D341Med (cell line): ENCODE data around the gene COMMD1.
"Not testable (repeated sequence)": the region's sequence is repeated elsewhere in the genome, so short reads cannot be mapped to it uniquely, and the experiment has no call there.

Experiments
- DNase-seq: peaks from one replicate; pipeline ENCODE4 v3.0.0; 2012; ENCODE audit warnings: low spot score

The COMMD1 gene

GRCh38 chr2:62030902-62031301 lies 125.4 kb downstream of the COMMD1 start:
- no peak for DNase-seq

- no peak for DNase-seq
Measured at GRCh38 chr2:62032096-62032495, 126.6 kb downstream of the COMMD1 start.

GRCh38 chr2:62034715-62035114 lies 129.2 kb downstream of the COMMD1 start:
- no peak for DNase-seq

GRCh38 chr2:62036229-62036628 lies 130.8 kb downstream of the COMMD1 start:
- no peak for DNase-seq

- no peak for DNase-seq
Measured at GRCh38 chr2:62036761-62037250, 131.3 kb downstream of the COMMD1 start.

GRCh38 chr2:62038975-62039771 lies 133.7 kb downstream of the COMMD1 start:
- no peak for DNase-seq

- DNase-seq, result no peak
Measured at GRCh38 chr2:62040926-62041325, 135.5 kb downstream of the COMMD1 start.

GRCh38 chr2:62041701-62042385 lies 136.4 kb downstream of the COMMD1 start:
- not testable (repeated sequence) for DNase-seq

GRCh38 chr2:62042400-62042799 lies 136.9 kb downstream of the COMMD1 start:
- DNase-seq, result no peak

GRCh38 chr2:62042944-62043343 lies 137.5 kb downstream of the COMMD1 start:
- no peak for DNase-seq

GRCh38 chr2:62045017-62045543 lies 139.6 kb downstream of the COMMD1 start:
- no peak for DNase-seq

- no peak for DNase-seq
Measured at GRCh38 chr2:62046141-62046540, 140.7 kb downstream of the COMMD1 start.

- no peak for DNase-seq
Measured at GRCh38 chr2:62050456-62051045, 145.1 kb downstream of the COMMD1 start.

- no peak for DNase-seq
Measured at GRCh38 chr2:62054029-62054791, 148.7 kb downstream of the COMMD1 start.

GRCh38 chr2:62054916-62055450 lies 149.5 kb downstream of the COMMD1 start:
- no peak for DNase-seq

GRCh38 chr2:62055724-62056336 lies 150.4 kb downstream of the COMMD1 start:
- DNase-seq, result no peak

- DNase-seq, result no peak
Measured at GRCh38 chr2:62056341-62056740, 150.9 kb downstream of the COMMD1 start.

GRCh38 chr2:62065243-62065642 lies 159.8 kb downstream of the COMMD1 start:
- DNase-seq, result no peak

- DNase-seq, result no peak
Measured at GRCh38 chr2:62071126-62071598, 165.7 kb downstream of the COMMD1 start.

GRCh38 chr2:62071760-62072680 lies 166.5 kb downstream of the COMMD1 start:
- no peak for DNase-seq
